Glomerular visceral epithelial cell (primary cell): ENCODE measurements around the gene TMC7.

Experiments used
- DNase-seq: peaks from one replicate; pipeline ENCODE4 v3.0.0-alpha.2; 2016; ENCODE audit errors: extremely low spot score

The TMC7 gene

DNA sequence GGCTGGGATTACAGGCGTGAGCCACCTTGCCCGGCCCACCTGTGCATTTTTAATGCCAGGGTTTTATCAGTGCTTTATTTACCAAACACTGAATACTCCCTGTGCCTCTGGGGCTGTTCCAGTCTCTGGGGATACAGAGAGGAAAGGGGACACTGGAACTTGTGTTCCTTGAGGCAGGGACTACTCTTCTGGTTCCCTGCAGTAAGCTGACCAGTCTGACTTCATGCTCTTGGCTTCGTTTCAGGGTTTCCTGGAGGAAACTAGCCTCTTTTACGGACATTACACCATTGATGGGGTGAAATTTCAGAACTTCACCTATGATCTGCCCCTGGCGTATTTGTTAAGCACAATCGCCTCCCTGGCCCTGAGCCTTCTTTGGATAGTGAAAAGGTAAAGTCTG, 46.2 kb downstream of the TMC7 start:
- no peak for DNase-seq

DNA sequence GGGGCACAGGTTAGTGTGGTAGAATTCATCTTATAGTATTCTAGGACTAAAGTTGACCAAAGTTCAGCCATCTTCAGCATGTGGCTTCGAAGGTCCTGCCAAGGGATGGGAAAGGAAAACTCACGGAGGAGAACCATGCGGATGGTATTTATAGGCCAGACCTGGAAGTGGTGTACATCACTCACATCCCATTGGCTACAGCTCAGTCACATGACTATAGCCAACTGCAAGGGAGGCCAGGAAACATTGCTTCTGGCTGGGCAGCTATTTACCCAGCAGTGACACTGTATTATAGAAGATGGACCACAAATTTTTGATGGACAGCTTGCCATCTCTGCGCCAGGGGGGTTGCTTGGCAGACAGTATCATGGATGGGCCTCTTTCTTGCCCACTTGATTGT, 48.0 kb downstream of the TMC7 start:
- DNase-seq: no peak

DNA sequence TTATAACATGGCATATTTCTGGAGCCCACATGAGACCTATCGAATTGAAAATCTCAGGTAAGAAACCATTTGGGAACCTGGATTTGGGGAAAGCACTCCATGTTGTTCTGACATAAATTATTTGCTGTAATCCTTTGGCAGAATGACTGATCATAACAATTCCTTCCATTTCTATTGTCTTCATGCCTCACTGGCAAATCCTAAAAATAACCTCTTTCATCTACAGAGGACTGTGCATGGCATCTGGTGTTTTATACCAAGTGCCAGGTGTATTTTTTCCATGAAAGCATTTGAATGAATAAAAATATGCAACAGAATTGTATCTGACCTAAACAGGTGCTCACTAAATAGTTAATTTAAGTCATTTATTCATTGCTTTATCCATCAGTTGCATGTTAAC, 50.0 kb downstream of the TMC7 start:
- no peak for DNase-seq

DNA sequence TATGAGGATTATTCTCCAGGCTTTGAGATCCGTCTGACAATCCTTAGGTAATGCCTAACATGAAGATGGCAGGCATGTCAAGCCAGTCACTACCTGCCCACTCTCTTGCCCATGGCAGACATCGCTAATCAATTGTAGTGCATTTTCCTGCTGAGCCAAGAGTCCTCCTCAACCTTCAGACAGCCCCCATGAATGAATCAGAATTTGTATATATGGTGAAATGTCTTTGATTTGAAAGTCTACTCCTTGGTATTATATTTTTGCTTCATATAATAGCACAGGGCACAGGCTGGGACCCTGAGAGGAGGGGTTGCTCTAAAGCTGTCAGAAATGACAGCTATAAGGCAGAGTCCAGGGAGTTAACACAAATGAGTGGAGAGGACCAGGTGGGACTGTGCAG, 56.7 kb downstream of the TMC7 start:
- DNase-seq: no peak

DNA sequence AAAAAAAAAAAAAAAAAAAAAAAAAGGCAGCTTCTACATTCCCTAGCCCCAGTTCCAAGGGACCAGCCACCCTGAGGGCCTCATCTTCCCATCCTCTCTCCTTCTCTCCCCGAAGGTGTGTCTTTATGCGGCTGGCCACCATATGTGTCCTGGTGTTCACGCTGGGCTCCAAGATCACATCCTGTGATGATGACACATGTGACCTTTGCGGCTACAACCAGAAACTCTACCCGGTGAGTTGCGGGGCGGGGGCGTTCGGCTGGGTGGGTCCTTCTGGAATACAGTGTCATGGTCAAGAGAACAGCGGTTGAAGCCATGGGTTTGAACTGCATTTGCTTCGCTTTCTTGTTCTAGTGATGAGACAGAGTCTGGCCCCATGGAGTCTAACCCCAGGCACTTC, 61.0 kb downstream of the TMC7 start:
- DNase-seq: no peak

DNA sequence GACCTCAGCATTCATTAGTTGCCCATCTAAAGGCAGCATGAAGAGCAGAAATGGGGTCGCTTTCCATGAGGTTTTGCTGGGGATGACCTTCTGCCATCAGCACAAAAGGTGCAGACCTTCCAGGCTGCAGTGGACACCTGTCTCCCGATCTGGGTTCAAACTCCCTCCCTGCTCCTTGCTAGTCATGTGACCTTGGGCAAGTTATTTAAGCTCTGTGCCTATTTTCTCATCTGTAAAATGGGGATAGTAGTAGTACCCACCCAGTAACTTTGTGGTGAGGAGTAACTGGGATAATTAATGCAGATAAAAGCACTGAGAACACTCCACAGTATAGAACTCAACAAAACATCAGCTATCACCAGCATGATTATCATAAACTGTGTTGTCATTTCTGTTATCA, 62.3 kb downstream of the TMC7 start:
- no peak for DNase-seq

DNA sequence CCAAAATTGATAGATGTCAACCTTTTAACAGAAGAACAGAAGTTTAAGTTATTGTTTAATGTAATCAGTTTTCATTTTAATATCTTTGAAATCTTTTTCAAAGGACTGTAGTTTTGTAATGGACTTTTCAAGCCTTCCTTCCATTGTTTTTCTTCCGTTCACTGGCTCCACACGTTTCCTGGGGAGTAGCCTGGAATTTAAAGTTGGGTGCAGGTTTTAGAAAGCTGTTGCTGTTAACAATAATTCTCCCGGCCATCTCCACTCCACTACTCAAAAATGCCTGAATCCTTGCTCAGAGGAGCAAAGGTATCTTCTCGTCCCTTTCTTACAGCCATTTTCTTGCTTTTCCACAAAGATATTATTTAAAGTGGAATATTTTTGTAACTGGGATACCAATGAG, 79.0 kb downstream of the TMC7 start:
- DNase-seq: no peak

DNA sequence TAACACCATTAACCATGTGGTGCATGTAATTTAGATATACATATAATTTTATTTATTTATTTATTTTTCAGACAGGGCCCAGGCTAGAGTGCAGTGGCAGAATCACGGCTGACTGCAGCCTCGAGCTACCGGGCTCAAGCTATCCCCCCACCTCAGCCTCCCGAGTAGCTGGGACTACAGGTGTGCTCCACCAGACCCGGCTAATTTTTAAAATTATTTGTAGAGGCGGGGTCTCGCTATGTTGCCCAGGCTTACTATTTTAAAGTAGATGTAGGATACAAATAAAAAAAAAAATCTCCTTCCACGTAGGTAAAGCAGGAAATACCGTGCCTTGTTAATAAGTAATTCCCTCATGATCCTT, 83.2 kb downstream of the TMC7 start:
- DNase-seq: no peak

DNA sequence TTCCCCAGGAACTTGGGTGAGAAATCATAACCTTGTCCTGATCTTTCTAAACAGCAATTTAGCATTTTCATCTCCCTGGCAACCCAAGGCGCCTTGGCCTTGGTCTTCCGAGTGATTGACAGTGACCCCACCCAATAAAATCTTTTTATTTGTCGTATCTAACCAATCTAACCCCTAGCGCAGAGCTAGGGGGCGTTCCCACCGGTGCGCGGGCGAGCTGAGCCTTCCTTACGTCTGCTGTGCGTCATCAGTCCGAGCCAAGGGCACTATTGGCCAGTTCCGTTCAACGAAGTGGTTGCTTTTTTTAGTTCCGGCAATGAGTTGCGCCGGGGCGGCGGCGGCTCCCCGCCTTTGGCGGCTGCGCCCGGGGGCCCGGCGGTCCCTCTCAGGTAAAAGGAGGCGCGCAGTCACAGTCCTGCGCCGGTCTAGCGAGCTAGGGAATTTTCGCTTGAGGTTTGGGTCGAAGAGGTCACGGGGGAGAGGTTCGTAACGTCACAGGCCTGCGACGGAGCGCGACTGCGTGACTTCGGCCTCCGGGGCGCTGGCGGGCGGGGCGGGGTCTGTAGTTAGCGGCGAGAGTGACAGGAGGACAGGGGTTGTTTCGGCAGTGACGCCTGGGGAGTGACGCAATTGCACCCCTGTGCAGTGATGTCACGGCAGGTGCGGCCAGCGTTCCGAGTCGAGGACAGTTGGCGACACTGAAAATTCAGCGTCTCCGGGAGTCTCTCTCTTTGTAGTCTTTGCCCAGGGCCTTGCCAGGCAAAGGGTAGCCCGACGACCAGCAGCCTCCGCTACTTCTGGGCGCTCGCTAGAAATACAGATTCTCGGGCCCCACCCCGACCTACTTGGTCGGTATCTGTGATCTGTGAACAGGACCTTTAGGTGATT, 83.9 kb downstream of the TMC7 start, which contains the start of gene COQ7:
Gene COQ7 (plus strand): TSS at position 266 of the 888 bp plus-strand sequence. CDS start 51 bp downstream, at position 317.
- peak; percentile 100 for DNase-seq

DNA sequence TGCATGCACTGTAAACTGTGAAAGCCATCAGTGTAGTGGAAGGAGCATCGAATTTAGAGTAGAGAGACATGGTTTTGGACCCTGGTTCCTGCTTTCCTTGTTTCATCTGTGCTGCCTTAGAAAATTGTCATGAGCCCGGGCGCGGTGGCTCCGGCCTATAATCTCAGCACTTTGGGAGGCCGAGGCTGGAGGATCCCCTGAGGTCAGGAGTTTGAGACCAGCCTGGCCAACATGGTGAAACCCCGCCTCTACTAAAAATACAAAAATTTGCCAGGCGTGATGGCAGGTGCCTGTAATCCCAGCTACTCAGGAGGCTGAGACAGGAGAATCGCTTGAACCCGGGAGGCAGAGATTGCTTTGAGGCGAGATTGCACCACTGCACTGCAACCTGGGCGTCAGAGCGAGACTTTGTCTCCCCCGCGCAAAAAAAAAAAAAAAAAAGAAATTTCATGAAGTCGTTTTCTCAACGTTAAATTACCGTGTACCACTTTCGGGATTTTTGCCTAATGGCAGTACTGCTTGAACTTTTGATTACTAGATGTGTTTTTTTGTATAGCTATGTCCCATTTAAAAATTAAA, 84.6 kb downstream of the TMC7 start:
- no peak for DNase-seq

DNA sequence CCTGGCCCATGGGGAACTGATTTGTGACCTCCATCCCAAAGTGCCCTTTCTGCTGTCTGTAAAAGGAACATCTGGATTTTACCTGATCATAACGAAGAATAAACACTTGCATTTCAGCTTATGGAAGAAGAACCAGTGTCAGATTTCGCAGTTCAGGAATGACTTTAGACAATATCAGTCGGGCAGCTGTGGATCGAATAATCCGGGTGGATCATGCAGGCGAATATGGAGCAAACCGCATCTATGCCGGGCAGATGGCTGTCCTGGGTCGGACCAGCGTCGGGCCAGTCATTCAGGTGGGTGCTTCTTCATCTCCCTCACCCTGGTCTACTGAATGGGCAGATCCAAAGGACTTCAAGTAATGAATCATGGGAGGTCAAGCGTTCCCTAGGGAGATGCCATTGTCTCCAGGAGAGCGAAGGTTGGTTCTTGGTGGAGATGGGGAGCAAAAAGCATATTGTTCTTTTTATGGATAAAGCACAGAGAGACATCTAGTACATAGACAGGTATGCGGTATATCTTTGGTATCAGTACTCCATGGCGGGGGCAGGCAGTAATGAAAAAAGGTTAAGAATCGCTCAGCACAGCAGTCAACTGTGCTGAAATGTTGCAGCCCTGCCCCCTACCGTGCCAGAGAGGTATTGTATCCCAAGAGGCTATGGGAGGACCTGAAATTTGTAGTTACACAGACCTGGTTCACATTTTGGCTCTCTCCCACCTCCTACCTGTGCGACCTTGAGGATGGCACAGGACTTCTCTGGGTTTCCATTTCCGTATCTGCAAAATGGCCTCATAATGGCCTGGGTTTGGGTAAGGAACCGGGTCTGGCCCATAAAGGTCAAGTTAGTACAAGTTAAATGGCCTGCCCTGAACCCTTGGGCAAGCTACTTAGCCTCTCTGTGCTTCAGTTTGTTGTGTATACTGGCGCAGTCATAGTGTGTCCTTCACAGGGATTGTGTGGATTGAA, 88.4 kb downstream of the TMC7 start:
- DNase-seq: peak; percentile 56

DNA sequence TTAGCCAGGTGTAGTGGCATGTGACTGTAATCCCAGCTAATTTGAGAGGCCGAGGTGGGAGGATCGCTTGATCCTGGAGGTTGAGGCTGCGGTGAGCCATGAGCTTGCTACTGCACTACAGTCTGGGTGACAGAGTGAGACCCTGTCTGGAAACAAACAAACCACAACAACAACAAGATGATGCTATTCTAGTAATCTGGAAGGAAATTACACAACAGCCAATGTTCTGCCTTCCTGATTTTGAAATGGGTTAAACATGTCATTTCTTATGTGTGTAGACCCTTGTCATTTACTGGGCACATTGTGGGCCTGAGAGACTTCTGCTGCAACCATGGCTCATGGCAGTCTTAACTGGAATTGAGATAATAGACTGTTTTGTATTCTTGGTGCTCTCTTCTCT, 89.6 kb downstream of the TMC7 start:
- DNase-seq: no peak

DNA sequence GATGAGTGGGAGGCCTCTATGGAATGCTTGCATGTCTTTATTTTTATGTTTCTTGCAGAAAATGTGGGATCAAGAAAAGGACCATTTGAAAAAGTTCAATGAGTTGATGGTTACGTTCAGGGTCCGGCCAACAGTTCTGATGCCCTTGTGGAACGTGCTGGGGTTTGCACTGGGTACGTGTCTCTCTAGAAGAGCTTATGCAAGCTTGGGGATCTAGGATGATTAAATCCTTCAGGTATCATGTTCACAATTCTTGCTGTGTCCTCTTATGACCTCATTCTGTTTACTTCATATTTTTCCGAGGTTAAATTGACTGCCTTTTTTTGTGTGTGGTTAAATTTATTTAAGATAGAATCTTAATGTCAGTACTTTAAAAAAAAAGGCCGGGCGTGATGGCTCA, 90.1 kb downstream of the TMC7 start:
- no peak for DNase-seq

DNA sequence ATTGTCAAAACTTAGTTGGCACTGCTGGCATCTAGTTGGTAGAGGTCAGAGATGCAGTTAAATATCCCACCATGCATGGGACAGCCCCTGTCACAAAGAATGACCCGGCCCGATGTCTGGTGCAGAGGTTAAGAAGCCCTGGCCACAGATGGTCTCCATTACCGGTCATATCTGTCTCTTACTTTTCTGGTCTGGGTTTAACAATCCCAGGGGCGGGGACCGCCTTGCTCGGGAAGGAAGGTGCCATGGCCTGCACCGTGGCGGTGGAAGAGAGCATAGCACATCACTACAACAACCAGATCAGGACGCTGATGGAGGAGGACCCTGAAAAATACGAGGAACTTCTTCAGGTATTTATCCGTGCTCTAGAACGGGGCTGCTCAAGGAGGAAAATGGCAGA, 91.8 kb downstream of the TMC7 start:
- DNase-seq: no peak

DNA sequence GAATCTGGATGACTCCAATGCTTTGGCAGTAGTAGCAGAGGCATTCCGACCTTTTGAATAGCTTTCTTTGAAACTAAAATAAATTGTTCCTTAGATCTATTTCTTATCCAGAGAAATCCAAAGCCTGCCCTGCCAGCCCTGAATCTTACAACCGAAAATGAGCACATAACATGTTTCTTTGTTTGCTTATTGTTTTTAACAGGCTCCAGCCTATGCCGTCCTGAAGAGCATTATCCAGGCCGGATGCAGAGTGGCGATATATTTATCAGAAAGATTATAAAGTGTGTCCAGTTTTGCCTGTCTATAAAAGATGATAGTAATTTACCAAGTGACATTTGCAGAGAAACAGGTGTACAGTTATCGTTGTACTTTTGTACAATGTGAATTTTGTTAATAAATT, 94.1 kb downstream of the TMC7 start:
- no peak for DNase-seq

DNA sequence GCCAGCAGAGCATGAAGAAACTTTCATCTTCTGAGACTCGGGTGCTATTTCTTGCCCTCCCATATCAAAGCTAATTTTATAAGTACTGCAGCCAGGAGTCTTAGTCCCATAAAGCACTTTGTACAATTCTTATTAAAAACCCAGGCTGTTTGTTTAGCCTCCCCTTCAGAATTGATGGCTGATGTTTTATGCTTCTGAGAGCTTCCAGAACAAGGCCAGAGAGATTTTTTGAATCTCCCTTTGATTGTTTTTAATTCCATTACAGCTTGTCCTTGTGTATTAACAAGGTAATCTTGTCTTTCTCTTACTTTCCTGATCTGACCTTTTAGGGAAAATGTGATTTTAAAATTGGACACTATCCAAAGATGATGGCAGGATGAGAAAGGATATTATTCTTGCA, 99.9 kb downstream of the TMC7 start:
- DNase-seq: no peak

DNA sequence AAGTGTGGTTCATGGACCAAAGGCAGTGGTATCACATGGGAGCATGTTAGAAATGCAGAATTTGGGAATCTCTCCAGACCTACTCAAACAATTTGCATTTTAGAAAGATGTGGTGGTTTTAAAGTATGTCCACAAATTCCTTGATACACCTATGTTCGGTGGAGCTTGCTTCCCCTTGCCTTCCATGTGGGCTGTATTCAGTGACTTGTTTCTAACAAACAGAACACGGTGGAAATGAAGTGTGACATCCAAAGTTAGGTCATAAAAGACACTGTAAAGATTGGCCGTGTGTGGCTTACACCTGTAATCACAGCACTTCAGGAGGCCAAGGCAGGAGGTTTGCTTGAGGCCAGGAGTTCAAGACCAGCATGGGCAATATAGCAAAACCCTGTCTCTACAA, 100.4 kb downstream of the TMC7 start:
- no peak for DNase-seq

DNA sequence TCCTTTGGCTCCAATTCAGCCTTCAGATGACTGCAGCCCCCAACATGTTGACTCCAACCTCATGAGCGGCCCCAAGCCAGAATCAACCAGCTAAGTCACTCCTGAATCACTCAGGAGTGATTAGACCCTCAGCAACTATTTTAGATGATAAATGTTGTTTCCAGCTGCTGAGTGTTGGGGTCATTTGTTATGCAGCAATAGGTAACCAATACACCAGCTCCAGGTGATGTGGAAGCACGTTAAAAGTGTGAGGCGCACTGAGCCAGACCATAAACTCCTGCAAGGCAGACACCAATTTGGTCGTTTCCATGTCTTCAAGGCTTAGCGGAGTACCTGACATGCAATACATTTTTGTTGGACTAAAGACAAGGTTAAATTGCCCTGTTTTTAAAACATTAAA, 101.1 kb downstream of the TMC7 start:
- DNase-seq: no peak

DNA sequence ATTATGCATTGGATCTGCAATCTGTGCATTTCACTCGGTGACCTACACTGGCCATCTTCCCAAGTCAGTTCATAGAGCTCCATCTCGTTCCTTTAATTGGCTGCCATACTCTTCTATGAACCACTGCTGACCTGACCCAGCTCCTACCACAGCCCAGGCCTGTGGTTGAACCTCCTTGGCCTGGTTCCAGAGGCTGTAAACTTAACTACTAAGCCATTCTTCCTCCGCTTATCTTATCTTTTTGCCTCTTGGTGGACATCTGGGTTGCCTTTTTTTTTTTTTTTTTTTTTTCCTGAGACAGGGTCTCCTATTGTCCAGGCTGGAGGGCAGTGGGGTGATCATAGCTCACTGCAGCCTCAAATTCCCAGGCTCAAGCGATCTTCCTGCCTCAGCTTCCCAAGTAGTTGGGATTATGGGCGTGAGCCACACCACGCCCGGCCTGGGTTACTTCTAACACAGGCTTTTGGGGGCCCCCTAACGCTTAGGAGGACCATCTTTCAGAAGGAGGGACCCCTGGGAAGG, 102.0 kb downstream of the TMC7 start:
- DNase-seq: peak; percentile 29

DNA sequence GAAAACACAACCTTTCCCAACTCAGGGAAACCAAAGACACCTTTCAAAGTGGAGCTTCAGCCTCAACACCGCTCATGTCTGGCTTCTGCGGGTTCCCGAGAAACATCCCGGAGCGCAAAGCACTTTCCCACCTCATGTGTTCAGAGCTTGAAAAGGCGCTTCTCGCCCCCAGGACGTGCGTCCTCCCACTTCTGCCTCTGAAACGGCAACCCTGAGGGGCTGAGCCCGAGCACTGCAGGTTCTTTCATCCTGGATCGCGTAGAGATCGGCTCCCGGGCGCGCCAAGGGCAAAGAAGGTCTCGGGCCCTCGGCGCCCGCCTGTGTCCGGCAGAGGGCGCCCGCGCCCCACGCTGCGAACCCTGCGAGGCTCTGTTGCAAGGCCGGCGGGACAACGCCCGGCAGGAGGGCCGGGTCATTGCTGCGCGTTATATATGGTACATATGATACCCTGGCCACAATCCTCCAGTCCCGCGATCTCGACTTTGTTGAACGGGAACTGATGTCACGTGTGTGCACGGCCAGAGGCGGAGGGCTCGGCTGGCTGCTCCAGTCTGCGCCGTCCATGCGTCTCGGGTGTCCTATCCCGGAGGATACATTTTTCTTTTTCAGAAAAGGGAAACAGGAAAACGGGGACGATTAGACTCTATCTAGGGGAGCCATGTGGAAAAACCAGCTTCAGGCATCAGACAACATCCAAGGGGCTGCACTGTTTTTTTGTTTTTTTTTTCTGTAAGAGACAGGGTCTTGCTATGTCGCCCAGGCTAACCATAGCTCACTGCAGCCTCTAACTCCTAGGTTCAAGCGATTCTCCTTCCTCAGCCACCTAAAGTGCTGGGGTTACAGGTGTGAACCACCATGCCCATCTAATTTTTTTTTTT, 102.8 kb downstream of the TMC7 start:
- peak; percentile 81 for DNase-seq

DNA sequence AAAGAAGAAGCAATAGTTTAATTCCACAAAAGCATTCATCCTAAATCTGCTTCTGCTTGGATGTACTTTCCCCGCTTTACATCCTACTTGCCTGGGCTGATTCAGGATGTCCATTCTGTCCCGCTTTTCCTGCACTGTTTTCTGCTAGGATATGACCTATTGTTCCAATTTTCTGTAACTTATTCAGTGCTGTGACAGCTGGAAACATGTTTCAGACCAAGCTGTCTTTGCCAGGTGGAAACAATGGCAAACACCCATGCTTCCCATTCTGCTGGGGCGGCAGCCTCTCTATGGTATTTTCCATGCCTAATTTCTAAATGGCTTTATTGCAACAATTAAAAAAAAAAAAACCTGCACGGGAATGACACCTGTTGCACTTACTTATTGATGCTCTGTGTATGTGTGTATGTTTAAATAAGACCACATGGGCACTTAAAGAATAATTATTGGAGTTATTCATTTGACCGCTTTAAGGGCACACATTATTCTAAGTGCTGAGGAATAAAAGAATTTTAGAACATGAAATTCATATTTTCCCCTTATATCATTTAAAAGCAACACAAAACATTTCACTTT, 104.7 kb downstream of the TMC7 start:
- DNase-seq: no peak
